T-helper 22 cell (primary cell): ENCODE results near the gene HS3ST2.
"Not testable (repeated sequence)": the region's sequence is repeated elsewhere in the genome, so short reads cannot be mapped to it uniquely, and the experiment has no call there.

Source experiments
- DNase-seq: peaks from one replicate; pipeline ENCODE4 v3.0.0-alpha.2; 2020; ENCODE audit warnings: low read depth

HS3ST2 gene

GRCh38 chr16:22934786-22935185 lies 120.8 kb downstream of the HS3ST2 start:
- DNase-seq: no peak

GRCh38 chr16:22937169-22937568 lies 123.2 kb downstream of the HS3ST2 start:
- no peak for DNase-seq

- no peak for DNase-seq
Observed at GRCh38 chr16:22938647-22939046, 124.7 kb downstream of the HS3ST2 start.

GRCh38 chr16:22939744-22940363 lies 125.9 kb downstream of the HS3ST2 start:
- DNase-seq: not testable (repeated sequence)

- no peak for DNase-seq
Observed at GRCh38 chr16:22941970-22942501, 128.1 kb downstream of the HS3ST2 start.

- DNase-seq: no peak
Observed at GRCh38 chr16:22942811-22943210, 128.8 kb downstream of the HS3ST2 start.

- no peak for DNase-seq
Observed at GRCh38 chr16:22945361-22945760, 131.4 kb downstream of the HS3ST2 start.

- no peak for DNase-seq
Observed at GRCh38 chr16:22946433-22946832, 132.5 kb downstream of the HS3ST2 start.

- no peak for DNase-seq
Observed at GRCh38 chr16:22948058-22948602, 134.2 kb downstream of the HS3ST2 start.

- no peak for DNase-seq
Observed at GRCh38 chr16:22948603-22949368, 134.8 kb downstream of the HS3ST2 start.

GRCh38 chr16:22955461-22956070 lies 141.6 kb downstream of the HS3ST2 start:
- DNase-seq: no peak

GRCh38 chr16:22961206-22961605 lies 147.2 kb downstream of the HS3ST2 start:
- no peak for DNase-seq

GRCh38 chr16:22962905-22963304 lies 148.9 kb downstream of the HS3ST2 start:
- no peak for DNase-seq
